HepG2 (cell line): ENCODE data around the gene NKAIN2. TPM values are rescaled to one million over a fixed set of nuclear protein-coding genes. Genes with fewer than 3 reads are reported as not detected.

ENCODE experiments used
- ATAC-seq: fragments of 200-7000 bp; cut with Tn5 transposase; 3 replicates; pipeline ENCODE4 v1.9.1; 2020; ENCODE audit warnings: mild to moderate bottlenecking, moderate library complexity
- BruUV-seq: library from RNA; stranded (reverse); fragments of 400-500 nt; replicated peaks from 2 replicates; lab custom pipeline; 2021; lab: Mats Ljungman, UMichigan
- CTCF ChIA-PET: fragments of 300-600 bp; formaldehyde crosslinking; extraction: SDS; loops from one replicate; lab custom pipeline; 2021; ENCODE audit warnings: low total read pairs, inconsistent platforms, low intra/inter-chr PET ratio; lab: Yijun Ruan, JAX
- POLR2A ChIA-PET: fragments of 350-600 bp; sonication (Branson Sonifier 250); formaldehyde crosslinking; loops from one replicate; lab custom pipeline; 2020; ENCODE audit warnings: antibody characterized with exemption, inconsistent platforms; lab: Yijun Ruan, JAX
- DNase-seq: peaks from one replicate; pipeline ENCODE4 v3.0.0-alpha.2; 2015; ENCODE audit warnings: low spot score
- FAIRE-seq: peaks from 3 replicates; lab custom pipeline; 2011; peaks lifted over from hg19 to GRCh38; lab: Jason Lieb, UNC
- H2AFZ ChIP-seq: one replicate; pipeline ENCODE4 v1.6.1; 2011; ENCODE audit warnings: low read length, inconsistent platforms
- H3K27ac ChIP-seq: fragments of 300-600 bp; 3 replicates; pipeline ENCODE4 v1.8.0; 2011; ENCODE audit warnings: mixed run types, mild to moderate bottlenecking, mixed read lengths, low read length, inconsistent platforms; ENCODE audit not compliant: insufficient read depth; ENCODE audit errors: extremely low read length
- H3K27me3 ChIP-seq, 2 experiments: fragments of 200-600 bp in 1 of 2; 2 replicates in 1 of 2; 3 replicates in 1 of 2; pipeline versions ENCODE4 v1.6.0 to v1.8.0; 2011; ENCODE audit warnings: low read length in 2 of 2, mild to moderate bottlenecking in 2 of 2, moderate library complexity in 2 of 2, inconsistent platforms in 1 of 2; ENCODE audit not compliant: insufficient read depth in 2 of 2, control insufficient read depth in 1 of 2
- H3K36me3 ChIP-seq, 2 experiments: fragments of 200-600 bp in 1 of 2; replicated peaks in 1 of 2; 2 replicates in 1 of 2; 3 replicates in 1 of 2; pipeline versions ENCODE4 v1.5.1 to v1.8.0; 2011; ENCODE audit warnings: low read length in 2 of 2, inconsistent platforms in 1 of 2; ENCODE audit not compliant: insufficient read depth in 2 of 2, control insufficient read depth in 1 of 2
- H3K4me1 ChIP-seq: 2 replicates; pipeline ENCODE4 v1.5.1; 2012; ENCODE audit warnings: low read length, inconsistent platforms; ENCODE audit not compliant: insufficient read depth
- H3K4me2 ChIP-seq: 2 replicates; pipeline ENCODE4 v1.6.0; 2011; ENCODE audit warnings: low read depth, low read length, inconsistent platforms
- H3K4me3 ChIP-seq, 3 experiments: fragments of 200-600 bp in 1 of 3; sonication (generic), shearing (Covaris generic) in 1 of 3; replicated peaks in 1 of 3; 2 replicates each; pipeline ENCODE4 v1.5.1; 2011 to 2016; ENCODE audit warnings: low read length in 3 of 3, inconsistent platforms in 2 of 3, low read depth in 2 of 3, mild to moderate bottlenecking in 2 of 3, control low read depth in 1 of 3, mixed read lengths in 1 of 3; ENCODE audit not compliant: insufficient read depth in 1 of 3
- H3K79me2 ChIP-seq: one replicate; pipeline ENCODE4 v1.6.1; 2011; ENCODE audit warnings: low read length, inconsistent platforms; ENCODE audit not compliant: insufficient read depth
- H3K9ac ChIP-seq: 2 replicates; pipeline ENCODE4 v1.6.0; 2011; ENCODE audit warnings: mild to moderate bottlenecking, low read depth, low read length, inconsistent platforms; ENCODE audit not compliant: insufficient read depth
- H3K9me3 ChIP-seq: 2 replicates; pipeline ENCODE4 v1.5.1; 2012; ENCODE audit warnings: mild to moderate bottlenecking, low read length
- H4K20me1 ChIP-seq: 2 replicates; pipeline ENCODE4 v1.6.0; 2011; ENCODE audit warnings: inconsistent platforms, mild to moderate bottlenecking, low read length, moderate library complexity; ENCODE audit not compliant: insufficient read depth
- MTA3 ChIP-seq: sonication (generic); formaldehyde crosslinking; IDR thresholded peaks from 2 replicates; pipeline ENCODE4 v1.4.0; 2020; ENCODE audit warnings: missing genetic modification reagents
- SMARCE1 ChIP-seq: fragments of 450-650 bp; IDR thresholded peaks from 2 replicates; pipeline ENCODE4 v1.6.1; 2017; ENCODE audit warnings: borderline replicate concordance
- SNAI1 ChIP-seq: sonication (generic); formaldehyde crosslinking; IDR thresholded peaks from 2 replicates; pipeline ENCODE4 v1.5.0; 2020; ENCODE audit warnings: mild to moderate bottlenecking, missing genetic modification reagents, borderline replicate concordance
- ZFP90 ChIP-seq: sonication (generic); formaldehyde crosslinking; IDR thresholded peaks from 2 replicates; pipeline ENCODE4 v1.8.0; 2022; ENCODE audit warnings: missing genetic modification reagents, mild to moderate bottlenecking, inconsistent platforms, borderline replicate concordance
- ZNF598 ChIP-seq: sonication (generic); formaldehyde crosslinking; IDR thresholded peaks from 2 replicates; pipeline ENCODE4 v1.5.1; 2020; ENCODE audit warnings: mild to moderate bottlenecking, missing genetic modification reagents, borderline replicate concordance
- ZNF780A ChIP-seq: sonication (generic); formaldehyde crosslinking; IDR thresholded peaks from 2 replicates; pipeline ENCODE4 v1.8.0; 2022; ENCODE audit warnings: mild to moderate bottlenecking, missing genetic modification reagents, moderate library complexity
- ZSCAN9 ChIP-seq: IDR thresholded peaks from 2 replicates; pipeline ENCODE4 v1.6.1; 2016; ENCODE audit warnings: borderline replicate concordance
- WGBS: methylation state at CpG from one replicate; pipeline ENCODE4 v1.1.6; 2017; ENCODE audit warnings: low lambda C conversion rate; 5-methylcytosine and 5-hydroxymethylcytosine counted together
- in situ Hi-C: cut with HindIII; loops from 2 replicates; pipeline ENCODE4 v1.10.0; 2017; ENCODE audit warnings: low pct_unique_long_range_greater_than_20kb; ENCODE audit not compliant: extremely low pct_ligation_motif_present
- intact Hi-C: fragments of 100-400 bp; cut with micrococcal nuclease; formaldehyde crosslinking; loops from one replicate; pipeline ENCODE4 v1.10.0; 2022; ENCODE audit not compliant: unreplicated experiment
- polyA plus RNA-seq, 8 experiments: library from polyadenylated mRNA; depleted of rRNA in 3 of 8; stranded (reverse) in 7 of 8; unstranded in 1 of 8; fragments of >200 nt; fragmentation: Illumina TruSeq in 4 of 8; extraction: Trizol in 4 of 8; gene quantifications; 2 replicates each; pipeline versions ENCODE4 v1.2.1 to v1.2.3, GENCODE V29; 2011 to 2016; ENCODE audit warnings: low read depth in 4 of 8, missing spikeins in 1 of 8, mixed read lengths in 1 of 8; ENCODE audit not compliant: insufficient read depth in 1 of 8
- total RNA-seq, 5 experiments: library from RNA; depleted of rRNA; stranded (reverse); fragments of >200 nt; fragmentation: Illumina TruSeq; extraction: Trizol; gene quantifications; 2 replicates each; pipeline ENCODE4 v1.2.3, GENCODE V29; 2016; ENCODE audit warnings: low read depth in 1 of 5
- TF ChIP-seq, protein P1 (sequence below): IDR thresholded peaks from 2 replicates; pipeline ENCODE4 v1.6.1; 2012; ENCODE audit warnings: low read length, improper control_type of control experiment
- TF ChIP-seq, protein P2 (sequence below): sonication (generic); formaldehyde crosslinking; IDR thresholded peaks from 2 replicates; pipeline ENCODE4 v1.5.0; 2020; ENCODE audit warnings: mild to moderate bottlenecking, missing genetic modification reagents, borderline replicate concordance

The NKAIN2 gene
- total and polyA plus RNA-seq, 2 of the 13 experiments (the other 11 are each of a cell fraction or from before 2014, with no cell fraction given) = not detected

- WGBS = 45% methylated on average over 5 of the region's 5 CpGs
- Histone ChIP-seq H3K27ac (no peak overlapping the region), H3K36me3 (no peaks in the 10 kb centered on the region), H4K20me1 (no peaks in the 10 kb centered on the region), H2AFZ (no peak overlapping the region), H3K9ac (no peak overlapping the region), H3K79me2 (no peaks in the 10 kb centered on the region), H3K27me3 (no peaks in the 10 kb centered on the region), H3K4me1 (no peaks in the 10 kb centered on the region), H3K9me3 (no peaks in the 10 kb centered on the region), H3K4me2 (no peak overlapping the region), H3K4me3 (no peak overlapping the region)
- ATAC-seq (no peak), FAIRE-seq (no peak), DNase-seq (no peak)
- no TSS peak for BruUV-seq
- TF ChIP-seq SMARCE1 (no peak), SNAI1 (CRISPR knock-in tag) (no peak), ZSCAN9 (no peak), ZNF780A (CRISPR knock-in tag) (no peak), ZNF598 (CRISPR knock-in tag) (no peak), ZFP90 (no peak), MTA3 (CRISPR knock-in tag) (no peak)
- TF ChIP-seq, protein P1, sequence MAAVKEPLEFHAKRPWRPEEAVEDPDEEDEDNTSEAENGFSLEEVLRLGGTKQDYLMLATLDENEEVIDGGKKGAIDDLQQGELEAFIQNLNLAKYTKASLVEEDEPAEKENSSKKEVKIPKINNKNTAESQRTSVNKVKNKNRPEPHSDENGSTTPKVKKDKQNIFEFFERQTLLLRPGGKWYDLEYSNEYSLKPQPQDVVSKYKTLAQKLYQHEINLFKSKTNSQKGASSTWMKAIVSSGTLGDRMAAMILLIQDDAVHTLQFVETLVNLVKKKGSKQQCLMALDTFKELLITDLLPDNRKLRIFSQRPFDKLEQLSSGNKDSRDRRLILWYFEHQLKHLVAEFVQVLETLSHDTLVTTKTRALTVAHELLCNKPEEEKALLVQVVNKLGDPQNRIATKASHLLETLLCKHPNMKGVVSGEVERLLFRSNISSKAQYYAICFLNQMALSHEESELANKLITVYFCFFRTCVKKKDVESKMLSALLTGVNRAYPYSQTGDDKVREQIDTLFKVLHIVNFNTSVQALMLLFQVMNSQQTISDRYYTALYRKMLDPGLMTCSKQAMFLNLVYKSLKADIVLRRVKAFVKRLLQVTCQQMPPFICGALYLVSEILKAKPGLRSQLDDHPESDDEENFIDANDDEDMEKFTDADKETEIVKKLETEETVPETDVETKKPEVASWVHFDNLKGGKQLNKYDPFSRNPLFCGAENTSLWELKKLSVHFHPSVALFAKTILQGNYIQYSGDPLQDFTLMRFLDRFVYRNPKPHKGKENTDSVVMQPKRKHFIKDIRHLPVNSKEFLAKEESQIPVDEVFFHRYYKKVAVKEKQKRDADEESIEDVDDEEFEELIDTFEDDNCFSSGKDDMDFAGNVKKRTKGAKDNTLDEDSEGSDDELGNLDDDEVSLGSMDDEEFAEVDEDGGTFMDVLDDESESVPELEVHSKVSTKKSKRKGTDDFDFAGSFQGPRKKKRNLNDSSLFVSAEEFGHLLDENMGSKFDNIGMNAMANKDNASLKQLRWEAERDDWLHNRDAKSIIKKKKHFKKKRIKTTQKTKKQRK = no peak
- TF ChIP-seq, protein P2, sequence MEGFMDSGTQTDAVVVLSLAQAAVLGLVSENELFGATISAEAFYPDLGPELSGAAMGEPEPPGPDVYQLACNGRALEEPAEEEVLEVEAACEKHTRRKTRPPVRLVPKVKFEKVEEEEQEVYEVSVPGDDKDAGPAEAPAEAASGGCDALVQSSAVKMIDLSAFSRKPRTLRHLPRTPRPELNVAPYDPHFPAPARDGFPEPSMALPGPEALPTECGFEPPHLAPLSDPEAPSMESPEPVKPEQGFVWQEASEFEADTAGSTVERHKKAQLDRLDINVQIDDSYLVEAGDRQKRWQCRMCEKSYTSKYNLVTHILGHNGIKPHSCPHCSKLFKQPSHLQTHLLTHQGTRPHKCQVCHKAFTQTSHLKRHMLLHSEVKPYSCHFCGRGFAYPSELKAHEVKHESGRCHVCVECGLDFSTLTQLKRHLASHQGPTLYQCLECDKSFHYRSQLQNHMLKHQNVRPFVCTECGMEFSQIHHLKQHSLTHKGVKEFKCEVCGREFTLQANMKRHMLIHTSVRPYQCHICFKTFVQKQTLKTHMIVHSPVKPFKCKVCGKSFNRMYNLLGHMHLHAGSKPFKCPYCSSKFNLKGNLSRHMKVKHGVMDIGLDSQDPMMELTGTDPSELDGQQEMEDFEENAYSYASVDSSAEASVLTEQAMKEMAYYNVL (CRISPR knock-in tag) = no peak
- in situ Hi-C loops = no loop called here
- intact Hi-C loops = no loop called here
- CTCF ChIA-PET = no interaction called here
- POLR2A ChIA-PET = no interaction called here
These were observed 270.9 kb downstream of the NKAIN2 start for GRCh38 chr6:124074606-124075005.
